NCI-H1092 (cell line): ENCODE measurements around the gene RTRAF.

Source experiments
- DNase-seq: peaks from one replicate; lab custom pipeline; 2025; lab: John Stamatoyannopoulos, UW

The RTRAF gene

GRCh38 chr14:52049721-52050588, 60.6 kb downstream of the RTRAF start:
- no peak for DNase-seq

GRCh38 chr14:52051251-52051650, 61.9 kb downstream of the RTRAF start:
- DNase-seq, result no peak

GRCh38 chr14:52051871-52052270, 62.5 kb downstream of the RTRAF start:
- no peak for DNase-seq

GRCh38 chr14:52052288-52052943, 63.1 kb downstream of the RTRAF start:
- DNase-seq, result no peak

GRCh38 chr14:52053044-52053443, 63.7 kb downstream of the RTRAF start:
- no peak for DNase-seq

- no peak for DNase-seq
Measured at GRCh38 chr14:52054678-52055077, 65.3 kb downstream of the RTRAF start.

DNA sequence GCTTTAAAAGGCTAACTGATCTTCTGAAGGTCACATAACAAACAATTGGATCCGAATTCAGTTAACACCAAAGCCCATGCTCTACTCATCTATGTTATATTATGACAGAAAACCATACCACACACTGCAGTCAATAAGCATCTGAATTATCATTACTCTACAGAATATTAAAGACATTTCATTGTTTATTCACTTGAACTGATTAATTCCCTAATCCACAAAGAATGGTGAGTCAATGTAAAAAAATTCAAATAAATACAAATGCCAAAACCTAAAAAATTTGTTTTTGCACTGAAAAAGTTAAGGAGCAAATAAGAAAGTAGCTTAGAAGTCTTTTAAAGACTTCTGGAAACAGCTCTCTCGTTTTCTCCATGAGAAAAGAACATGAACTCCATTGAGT, 65.8 kb downstream of the RTRAF start:
- no peak for DNase-seq

DNA sequence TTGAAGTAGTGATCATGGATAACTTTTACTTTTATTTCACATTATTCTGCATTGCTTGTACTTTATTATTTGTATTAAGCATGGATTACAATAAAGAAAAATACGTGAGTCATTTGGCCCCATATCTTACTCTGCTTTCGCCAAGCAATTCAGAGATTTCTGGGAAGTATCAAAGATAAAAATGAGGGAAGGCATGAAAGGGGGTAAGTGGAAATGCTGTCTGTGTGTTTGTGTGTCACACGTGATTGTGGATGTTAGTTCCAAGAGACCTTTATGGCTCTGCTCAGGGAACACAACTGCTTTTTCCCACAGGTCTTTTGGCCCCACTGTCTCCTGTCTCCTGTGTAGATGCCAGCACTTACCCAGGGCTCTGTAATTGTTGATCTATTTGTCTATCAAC, 69.0 kb downstream of the RTRAF start:
- DNase-seq, result no peak

DNA sequence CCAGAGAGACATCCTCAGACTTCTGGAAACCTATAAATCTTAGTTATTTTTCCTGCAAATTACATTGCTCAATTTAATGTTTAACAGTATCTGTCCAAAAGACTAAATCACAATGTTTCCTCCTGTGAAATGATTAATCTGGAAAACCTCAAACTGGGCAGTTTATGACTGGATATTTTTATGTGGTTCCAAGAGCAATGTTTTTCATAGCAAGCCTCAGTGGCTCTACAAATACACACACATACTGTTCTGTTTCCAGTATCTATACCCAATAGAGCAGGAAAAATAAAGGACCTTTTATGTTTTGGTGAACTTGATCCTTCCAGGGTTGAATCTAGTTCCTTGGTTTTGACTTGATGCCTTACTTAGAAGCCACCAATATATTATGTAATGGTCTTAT, 70.3 kb downstream of the RTRAF start:
- DNase-seq, result no peak

DNA sequence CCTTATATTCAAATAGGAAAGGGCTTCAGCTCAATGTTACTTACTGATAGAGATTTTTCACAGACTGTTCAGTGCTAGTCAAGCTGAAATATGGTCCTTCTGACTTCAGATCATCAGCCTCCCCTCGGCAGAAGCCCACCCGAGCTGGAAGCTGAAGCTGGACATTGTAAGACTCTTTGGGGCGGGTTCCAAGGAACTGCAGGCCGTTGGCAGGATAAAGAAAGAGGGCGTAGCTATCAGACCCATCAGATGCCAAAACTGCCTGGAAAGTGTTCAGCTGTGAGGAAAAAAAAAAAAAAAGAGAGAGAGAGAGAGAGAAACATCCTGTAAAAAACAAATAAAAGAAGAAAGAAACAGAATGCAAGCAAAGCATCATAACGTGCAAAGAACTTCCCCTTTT, 70.7 kb downstream of the RTRAF start:
- DNase-seq, result no peak
